Endothelial cell of umbilical vein (primary cell): Measurements from ENCODE around the gene CPED1. TPM values are rescaled to one million over a fixed set of nuclear protein-coding genes. Genes with fewer than 3 reads are reported as not detected.

Source experiments
- BruUV-seq: library from RNA; stranded (reverse); fragments of 400-500 nt; replicated peaks from 2 replicates; lab custom pipeline; 2021; lab: Mats Ljungman, UMichigan
- CTCF ChIA-PET: fragments of 300-600, 350-600 bp; sonication (Branson Sonifier 250); formaldehyde crosslinking; loops from one replicate; lab custom pipeline; 2021; ENCODE audit warnings: antibody characterized with exemption, inconsistent platforms; lab: Charles Lee
- POLR2A ChIA-PET: fragments of 300-600, 350-600 bp; sonication (Branson Sonifier 250); formaldehyde crosslinking; loops from one replicate; lab custom pipeline; 2021; ENCODE audit warnings: antibody characterized with exemption, inconsistent platforms; lab: Charles Lee
- DNase-seq: peaks from one replicate; pipeline ENCODE4 v3.0.0-alpha.2; 2011; ENCODE audit warnings: low read depth, low spot score
- FAIRE-seq: peaks from 2 replicates; lab custom pipeline; 2011; peaks lifted over from hg19 to GRCh38; lab: Jason Lieb, UNC
- H2AFZ ChIP-seq: 2 replicates; pipeline ENCODE4 v1.6.0; 2012; ENCODE audit warnings: low read depth, low read length, control low read depth, inconsistent platforms
- H3K27ac ChIP-seq: 2 replicates; pipeline ENCODE4 v1.5.1; 2011; ENCODE audit warnings: low read depth, mild to moderate bottlenecking, control low read depth, low read length, moderate library complexity; ENCODE audit not compliant: insufficient read depth
- H3K27me3 ChIP-seq, 2 experiments: 2 replicates each; pipeline versions ENCODE4 v1.6.0 to v1.6.1; 2011; ENCODE audit warnings: low read length in 2 of 2, mixed read lengths in 1 of 2; ENCODE audit not compliant: control insufficient read depth in 2 of 2, insufficient read depth in 2 of 2
- H3K36me3 ChIP-seq, 2 experiments: 2 replicates in 1 of 2; 3 replicates in 1 of 2; pipeline ENCODE4 v1.5.1; 2011; ENCODE audit warnings: low read length in 2 of 2, mild to moderate bottlenecking in 1 of 2, moderate library complexity in 1 of 2; ENCODE audit not compliant: control insufficient read depth in 2 of 2, insufficient read depth in 2 of 2; ENCODE audit errors: extremely low read depth in 1 of 2
- H3K4me1 ChIP-seq: 3 replicates; pipeline ENCODE4 v1.5.1; 2011; ENCODE audit warnings: mild to moderate bottlenecking, low read length; ENCODE audit not compliant: control insufficient read depth, insufficient read depth; ENCODE audit errors: extremely low read depth
- H3K4me2 ChIP-seq: 2 replicates; pipeline ENCODE4 v1.6.1; 2011; ENCODE audit warnings: low read length, control low read depth, mixed read lengths; ENCODE audit not compliant: insufficient read depth
- H3K4me3 ChIP-seq, 3 experiments: fragments of 200-600 bp in 1 of 3; sonication (generic), shearing (Covaris generic) in 1 of 3; replicated peaks in 1 of 3; 2 replicates each; pipeline ENCODE4 v1.5.1; 2011 to 2016; ENCODE audit warnings: control low read depth in 3 of 3, low read length in 3 of 3, mild to moderate bottlenecking in 2 of 3, inconsistent platforms in 1 of 3, low read depth in 1 of 3, moderate library complexity in 1 of 3; ENCODE audit not compliant: insufficient read depth in 1 of 3
- H3K79me2 ChIP-seq: 2 replicates; pipeline ENCODE4 v1.6.0; 2012; ENCODE audit warnings: low read length, inconsistent platforms; ENCODE audit not compliant: control insufficient read depth, insufficient read depth
- H3K9ac ChIP-seq: replicated peaks from 2 replicates; pipeline ENCODE3; 2011; ENCODE audit warnings: low read length, control low read depth; ENCODE audit not compliant: insufficient read depth; ENCODE audit errors: extremely low read depth
- H3K9me1 ChIP-seq: replicated peaks from 3 replicates; pipeline ENCODE4 v1.6.0; 2011; ENCODE audit warnings: mild to moderate bottlenecking, low read length; ENCODE audit not compliant: control insufficient read depth, insufficient read depth; ENCODE audit errors: extremely low read depth
- H3K9me3 ChIP-seq: replicated peaks from 2 replicates; pipeline ENCODE4 v1.5.1; 2012; ENCODE audit warnings: low read length, inconsistent platforms; ENCODE audit not compliant: control insufficient read depth, insufficient read depth
- H4K20me1 ChIP-seq: replicated peaks from 2 replicates; pipeline ENCODE3; 2011; ENCODE audit warnings: mild to moderate bottlenecking, low read length; ENCODE audit not compliant: control insufficient read depth, insufficient read depth; ENCODE audit errors: extremely low read depth
- CTCF ChIP-seq, 2 donors: IDR thresholded peaks; 1 replicate in 1 of 2; 2 replicates in 1 of 2; pipeline ENCODE4 v1.5.1; 2011; ENCODE audit warnings: low read length in 2 of 2, mild to moderate bottlenecking in 2 of 2, moderate library complexity in 2 of 2, control low read depth in 1 of 2, inconsistent platforms in 1 of 2, low read depth in 1 of 2; ENCODE audit not compliant: insufficient read depth in 1 of 2; ENCODE audit errors: extremely low read depth in 1 of 2
- EZH2 ChIP-seq: IDR thresholded peaks from 2 replicates; pipeline ENCODE4 v1.6.1; 2012; ENCODE audit warnings: borderline replicate concordance, low read depth, mild to moderate bottlenecking, moderate library complexity, low read length, inconsistent platforms; ENCODE audit not compliant: severe bottlenecking
- FOS ChIP-seq: IDR thresholded peaks from 2 replicates; pipeline ENCODE4 v1.6.1; 2011; ENCODE audit warnings: mild to moderate bottlenecking, low read length, moderate library complexity, borderline replicate concordance; ENCODE audit not compliant: insufficient read depth
- GATA2 ChIP-seq: IDR thresholded peaks from 2 replicates; pipeline ENCODE4 v1.7.0; 2011; ENCODE audit warnings: low read depth, mild to moderate bottlenecking, moderate library complexity, mixed read lengths, low read length; ENCODE audit not compliant: insufficient read length, insufficient read depth
- JUN ChIP-seq: IDR thresholded peaks from 2 replicates; pipeline ENCODE4 v1.6.1; 2011; ENCODE audit warnings: borderline replicate concordance, low read depth; ENCODE audit not compliant: insufficient read length, insufficient read depth
- MAX ChIP-seq: IDR thresholded peaks from 2 replicates; pipeline ENCODE4 v1.6.1; 2011; ENCODE audit not compliant: insufficient read depth, insufficient read length
- MYC ChIP-seq: IDR thresholded peaks from one replicate; pipeline ENCODE4 v1.6.1; 2011; ENCODE audit warnings: mild to moderate bottlenecking, low read depth, low read length
- POLR2A ChIP-seq: IDR thresholded peaks from 2 replicates; pipeline ENCODE4 v1.6.1; 2012; ENCODE audit warnings: low read depth, mild to moderate bottlenecking, control low read depth, low read length
- POLR2AphosphoS5 ChIP-seq: IDR thresholded peaks from 2 replicates; pipeline ENCODE4 v1.6.1; 2012; ENCODE audit warnings: low read depth, mild to moderate bottlenecking, control low read depth, low read length, moderate library complexity; ENCODE audit not compliant: insufficient read depth
- dilution Hi-C: fragments of 300-500 bp; cut with MboI; formaldehyde crosslinking; loops from one replicate; pipeline ENCODE4 v1.15.0; 2019; ENCODE audit warnings: low sequenced_read_pairs; ENCODE audit not compliant: extremely low pct_ligation_motif_present
- intact Hi-C: fragments of 100-400 bp; cut with micrococcal nuclease; formaldehyde crosslinking; loops from one replicate; pipeline ENCODE4 v1.10.0; 2022
- polyA plus RNA-seq, 4 experiments: library from polyadenylated mRNA; depleted of rRNA in 3 of 4; stranded (reverse) in 3 of 4; unstranded in 1 of 4; fragments of >200 nt; gene quantifications; 2 replicates each; pipeline versions ENCODE4 v1.2.1 to v1.2.3, GENCODE V29; 2011 to 2012; ENCODE audit warnings: missing spikeins in 1 of 4
- total RNA-seq: library from RNA; stranded (reverse); gene quantifications from 2 replicates; pipeline ENCODE4 v1.2.3, GENCODE V29; 2021

CPED1 gene
- total and polyA plus RNA-seq, 2 donors (not counting 3 experiments of a cell fraction or from before 2014, with no cell fraction given), result 0.22 to 3.0 TPM

GRCh38 chr7:121273467-121274167, 285.1 kb downstream of the CPED1 start:
- Histone ChIP-seq H3K9ac (no peak overlapping the region), H3K4me3 (no peak overlapping the region), H3K4me2 (no peak overlapping the region), H4K20me1 (no peaks in the 10 kb centered on the region), H3K27ac (no peak overlapping the region), H3K4me1 (no peaks in the 10 kb centered on the region), H3K27me3 (no peaks in the 10 kb centered on the region), H3K79me2 (no peaks in the 10 kb centered on the region), H2AFZ (no peak overlapping the region), H3K36me3 (no peaks in the 10 kb centered on the region), H3K9me3 (no peaks in the 10 kb centered on the region), H3K9me1 (no peaks in the 10 kb centered on the region)
- TF ChIP-seq EZH2, result no peak
- no peak for TF ChIP-seq FOS
- no peak for TF ChIP-seq JUN
- TF ChIP-seq CTCF (IDR thresholded peaks at IDR 0.05; ENCODE audit: extremely low read depth in 1 of 2, insufficient read depth in 1 of 2, low read depth in 1 of 2, low read length in 2 of 2), result no peak
- TF ChIP-seq MYC, result no peak
- no peak for TF ChIP-seq GATA2
- no peak for TF ChIP-seq POLR2A
- no peak for TF ChIP-seq MAX
- no peak for TF ChIP-seq POLR2AphosphoS5
- dilution Hi-C loops, result no loop called here
- no TSS peak for BruUV-seq
- FAIRE-seq (no peak), DNase-seq (no peak)
- POLR2A ChIA-PET, result no interaction called here
- intact Hi-C loops, result no loop called here
- CTCF ChIA-PET, result interaction anchor here (1.5 kb wide), 1 partner anchor 31 kb away, joined by 3 read pairs; no protein-coding TSS in a partner anchor
